ENCODE results near the gene PKD1L1. TPM values are rescaled to one million over a fixed set of nuclear protein-coding genes. Genes with fewer than 3 reads are reported as not detected.
"Not testable (repeated sequence)": the region's sequence is repeated elsewhere in the genome, so short reads cannot be mapped to it uniquely, and the experiment has no call there.

Gene PKD1L1
- total RNA-seq, 2 experiments from 2014 or later, result 0.02 to 0.05 TPM

DNA sequence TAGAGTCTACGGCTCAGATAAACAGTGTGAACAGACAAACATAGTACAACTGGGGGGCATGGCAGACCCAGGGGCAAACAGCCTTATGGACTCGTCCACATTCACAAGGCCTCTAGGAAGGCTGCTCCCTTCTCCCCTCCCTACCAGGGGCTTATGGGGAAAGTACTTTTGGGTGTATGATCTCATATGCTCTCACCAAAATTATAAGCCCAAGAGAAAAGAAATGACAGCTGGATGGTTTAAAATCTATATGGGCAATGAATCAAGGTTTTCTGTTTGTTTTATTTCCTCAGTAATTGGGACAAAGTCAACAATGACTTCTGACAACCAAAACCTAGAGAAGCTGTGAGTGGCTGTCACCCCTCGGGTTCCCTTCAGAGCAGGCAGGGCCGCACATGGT lies 144.4 kb downstream of the PKD1L1 start:
- Mint-ChIP-seq H3K9me3 (no peaks in the 10 kb centered on the region), H3K4me3 (no peak overlapping the region), H3K27me3 (ENCODE audit: low read depth) (no peaks in the 10 kb centered on the region), H3K36me3 (ENCODE audit: low read depth) (no peaks in the 10 kb centered on the region), H3K27ac (no peak overlapping the region), H3K4me1 (ENCODE audit: low read depth) (no peaks in the 10 kb centered on the region)
- no peak for DNase-seq
- intact Hi-C loops (cut with micrococcal nuclease), result no loop called here
- CTCF ChIA-PET, result no interaction called here

DNA sequence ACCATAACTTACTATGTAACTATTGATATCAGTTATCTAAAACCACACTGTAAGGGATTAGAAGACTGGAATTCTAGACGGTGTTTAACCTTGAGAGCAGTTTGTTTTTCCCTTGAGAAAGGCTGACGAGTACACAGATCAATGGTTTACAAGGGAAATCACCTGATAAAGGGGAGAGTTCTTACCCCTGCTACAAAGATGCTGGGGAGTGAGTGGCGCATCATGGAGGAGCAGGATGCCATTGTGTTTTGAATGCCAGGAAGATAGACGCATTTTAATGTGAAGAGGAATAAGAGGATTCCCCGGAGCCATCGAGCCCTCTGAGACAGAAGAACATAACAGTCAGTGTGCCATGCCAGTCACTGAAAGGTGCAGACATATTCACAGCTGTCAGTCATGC lies 145.2 kb downstream of the PKD1L1 start:
- no peak for DNase-seq
- H3K36me3 Mint-ChIP-seq (ENCODE audit: low read depth), result no peaks in the 10 kb centered on the region
- no peaks in the 10 kb centered on the region for H3K4me1 Mint-ChIP-seq (ENCODE audit: low read depth)
- intact Hi-C loops (cut with micrococcal nuclease), result no loop called here
- H3K27ac Mint-ChIP-seq, result no peak overlapping the region
- no peaks in the 10 kb centered on the region for H3K27me3 Mint-ChIP-seq (ENCODE audit: low read depth)
- no peaks in the 10 kb centered on the region for H3K9me3 Mint-ChIP-seq
- no peak overlapping the region for H3K4me3 Mint-ChIP-seq
- CTCF ChIA-PET, result no interaction called here

DNA sequence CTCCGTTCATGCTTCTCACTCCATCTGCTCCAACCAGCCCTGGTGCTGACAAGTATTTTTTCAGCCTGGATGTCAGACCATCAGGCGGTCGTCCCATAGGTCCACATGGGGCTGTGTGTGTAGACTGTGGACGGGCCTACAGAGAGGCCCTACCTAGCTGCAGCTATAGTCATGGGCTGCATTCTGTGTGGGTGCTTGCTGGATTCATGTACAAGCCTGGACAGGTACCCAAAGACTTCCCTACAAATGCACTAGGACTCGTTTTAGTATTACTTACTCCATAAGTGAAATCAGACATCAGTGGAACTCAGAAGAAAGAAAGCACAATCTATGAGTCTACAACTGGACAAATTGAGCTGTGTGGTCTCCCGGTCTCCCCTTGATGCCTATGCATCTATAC lies 146.8 kb downstream of the PKD1L1 start:
- Mint-ChIP-seq H3K4me1 (ENCODE audit: low read depth) (no peaks in the 10 kb centered on the region), H3K36me3 (ENCODE audit: low read depth) (no peaks in the 10 kb centered on the region), H3K4me3 (no peak overlapping the region), H3K27ac (no peak overlapping the region), H3K9me3 (no peaks in the 10 kb centered on the region), H3K27me3 (ENCODE audit: low read depth) (no peaks in the 10 kb centered on the region)
- intact Hi-C loops (cut with micrococcal nuclease), result no loop called here
- CTCF ChIA-PET, result no interaction called here
- DNase-seq, result no peak

DNA sequence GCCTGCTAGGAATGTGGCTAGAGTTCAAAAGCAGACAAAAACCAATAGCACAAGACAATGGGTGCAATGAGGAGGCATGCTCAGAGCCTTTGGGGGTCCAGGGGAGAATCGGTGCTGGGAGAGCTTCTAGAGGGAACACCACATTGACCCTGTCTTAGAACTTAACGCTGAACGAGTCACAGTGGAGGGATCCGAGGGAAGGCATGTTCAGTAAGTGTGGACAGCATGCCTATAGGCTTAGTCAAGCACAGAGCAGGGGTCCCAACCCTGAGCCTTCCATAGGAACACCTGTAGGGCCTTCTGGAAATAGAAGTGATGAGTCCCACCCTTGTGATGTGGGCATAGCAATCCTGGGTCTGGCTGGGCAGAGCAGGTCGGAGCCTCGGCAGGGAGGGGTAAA lies 148.7 kb downstream of the PKD1L1 start:
- intact Hi-C loops (cut with micrococcal nuclease), result no loop called here
- no peaks in the 10 kb centered on the region for H3K27me3 Mint-ChIP-seq (ENCODE audit: low read depth)
- no peak overlapping the region for H3K27ac Mint-ChIP-seq
- DNase-seq, result no peak
- CTCF ChIA-PET, result no interaction called here
- H3K4me3 Mint-ChIP-seq, result no peak overlapping the region
- no peaks in the 10 kb centered on the region for H3K36me3 Mint-ChIP-seq (ENCODE audit: low read depth)
- H3K4me1 Mint-ChIP-seq (ENCODE audit: low read depth), result no peaks in the 10 kb centered on the region
- no peaks in the 10 kb centered on the region for H3K9me3 Mint-ChIP-seq

DNA sequence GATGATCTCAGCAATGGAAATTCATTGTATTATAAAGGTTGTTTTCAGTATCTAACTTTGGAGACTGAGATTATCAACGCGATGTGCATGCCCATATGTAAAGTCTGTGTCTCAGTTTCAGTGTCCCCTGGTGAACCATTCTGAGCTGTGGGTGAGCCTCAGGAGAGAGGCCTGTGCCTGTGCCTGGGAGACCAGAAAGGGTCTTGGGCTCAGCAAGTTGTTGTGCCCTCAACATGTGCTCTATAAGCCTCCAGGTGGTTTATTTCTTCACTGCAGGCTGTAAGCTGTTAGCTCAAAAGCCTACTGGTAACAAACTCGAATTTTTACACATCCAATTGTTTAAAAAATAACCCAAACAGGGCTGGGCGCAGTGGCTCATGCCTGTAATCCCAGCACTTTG lies 151.9 kb downstream of the PKD1L1 start:
- Mint-ChIP-seq H3K9me3 (no peaks in the 10 kb centered on the region), H3K4me3 (no peak overlapping the region), H3K4me1 (ENCODE audit: low read depth) (no peaks in the 10 kb centered on the region), H3K27me3 (ENCODE audit: low read depth) (no peaks in the 10 kb centered on the region), H3K27ac (no peak overlapping the region), H3K36me3 (ENCODE audit: low read depth) (no peaks in the 10 kb centered on the region)
- DNase-seq, result no peak
- intact Hi-C loops (cut with micrococcal nuclease), result no loop called here
- CTCF ChIA-PET, result interaction anchor here (0.6 kb wide), 1 partner anchor 262 kb away, joined by 3 read pairs; no protein-coding TSS in a partner anchor

DNA sequence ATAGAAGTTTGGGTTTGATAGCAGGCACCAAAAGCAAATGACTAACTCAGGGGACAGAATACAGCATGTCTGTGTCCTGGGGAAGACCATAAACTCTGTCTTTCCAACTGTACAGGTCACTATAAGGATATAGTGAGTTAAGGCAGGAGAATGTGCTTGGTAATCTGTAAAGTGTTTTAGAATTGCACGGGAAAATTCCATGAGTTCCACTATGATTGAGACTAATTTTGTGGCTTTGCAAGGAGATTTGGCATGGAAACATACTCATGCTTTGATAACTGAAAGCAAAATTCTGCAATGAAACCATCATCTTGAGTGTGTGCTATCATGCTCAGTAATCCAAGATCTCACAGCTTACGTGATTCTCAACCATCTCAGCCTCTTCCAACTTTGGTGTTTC lies 152.6 kb downstream of the PKD1L1 start:
- H3K4me1 Mint-ChIP-seq (ENCODE audit: low read depth), result no peaks in the 10 kb centered on the region
- intact Hi-C loops (cut with micrococcal nuclease), result no loop called here
- no peak overlapping the region for H3K27ac Mint-ChIP-seq
- CTCF ChIA-PET, result interaction anchor here (0.6 kb wide), 1 partner anchor 261 kb away, joined by 3 read pairs; no protein-coding TSS in a partner anchor
- no peaks in the 10 kb centered on the region for H3K9me3 Mint-ChIP-seq
- no peaks in the 10 kb centered on the region for H3K36me3 Mint-ChIP-seq (ENCODE audit: low read depth)
- no peak for DNase-seq
- H3K27me3 Mint-ChIP-seq (ENCODE audit: low read depth), result no peaks in the 10 kb centered on the region
- no peak overlapping the region for H3K4me3 Mint-ChIP-seq

DNA sequence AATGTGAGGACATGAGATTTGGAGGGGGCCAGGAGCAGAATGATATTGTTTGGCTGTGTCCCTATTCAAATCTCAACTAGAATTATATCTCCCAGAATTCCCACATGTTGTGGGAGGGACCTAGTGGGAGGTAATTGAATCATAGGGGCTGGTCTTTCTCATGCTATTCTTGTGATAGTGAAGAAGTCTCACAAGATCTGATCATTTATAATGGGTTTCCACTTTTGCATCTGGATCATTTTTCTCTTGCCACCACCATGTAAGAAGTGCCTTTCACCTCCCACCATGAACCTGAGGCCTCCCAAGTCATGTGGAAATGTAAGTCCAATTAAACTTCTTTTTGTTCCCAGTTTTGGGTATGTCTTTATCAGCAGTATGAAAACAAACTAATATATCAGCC lies 153.1 kb downstream of the PKD1L1 start:
- CTCF ChIA-PET; DNase-seq; H3K36me3 Mint-ChIP-seq (ENCODE audit: low read depth); intact Hi-C loops (cut with micrococcal nuclease); H3K9me3 Mint-ChIP-seq; H3K27me3 Mint-ChIP-seq (ENCODE audit: low read depth); H3K4me1 Mint-ChIP-seq (ENCODE audit: low read depth); H3K4me3 Mint-ChIP-seq; H3K27ac Mint-ChIP-seq: not testable (repeated sequence)

DNA sequence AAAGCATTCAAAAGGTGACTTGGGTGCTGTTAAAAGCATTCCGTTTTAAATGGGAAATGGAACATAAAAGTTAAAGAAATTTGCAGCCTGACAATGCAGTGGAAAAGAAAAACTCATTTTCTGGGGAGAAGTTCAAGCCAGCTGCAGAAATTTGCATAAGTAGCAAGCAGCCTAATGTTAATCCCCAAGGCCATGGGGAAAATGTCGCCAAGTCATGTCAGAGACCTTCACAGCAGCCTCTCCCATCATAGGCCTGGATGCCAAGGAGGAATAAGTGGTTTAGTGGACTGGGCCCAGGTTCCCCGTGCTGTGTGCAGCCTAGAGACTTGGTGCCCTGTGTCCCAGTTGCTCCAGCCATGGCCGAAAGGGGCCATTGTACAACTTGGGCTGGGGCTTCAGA lies 154.2 kb downstream of the PKD1L1 start:
- Mint-ChIP-seq H3K4me3 (no peak overlapping the region), H3K27me3 (ENCODE audit: low read depth) (no peaks in the 10 kb centered on the region), H3K36me3 (ENCODE audit: low read depth) (no peaks in the 10 kb centered on the region), H3K4me1 (ENCODE audit: low read depth) (no peaks in the 10 kb centered on the region), H3K9me3 (no peaks in the 10 kb centered on the region), H3K27ac (no peak overlapping the region)
- no peak for DNase-seq
- CTCF ChIA-PET, result no interaction called here
- intact Hi-C loops (cut with micrococcal nuclease), result no loop called here

DNA sequence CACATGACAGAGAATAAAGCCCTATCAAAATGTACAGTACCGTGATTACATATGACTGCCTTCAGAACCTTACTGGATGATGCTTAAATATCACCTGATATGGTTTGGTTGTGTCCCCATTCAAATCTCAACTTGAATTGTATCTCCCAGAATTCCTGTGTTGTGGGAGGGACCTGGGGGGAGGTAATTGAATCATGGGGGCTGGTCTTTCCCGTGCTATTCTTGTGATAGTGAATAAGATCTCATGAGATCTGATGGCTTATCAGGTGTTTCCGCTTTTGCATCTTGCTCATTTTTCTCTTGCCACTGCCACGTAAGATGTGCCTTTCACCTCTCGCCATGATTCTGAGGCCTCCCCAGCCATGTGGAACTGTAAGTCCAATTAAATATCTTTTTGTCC lies 155.1 kb downstream of the PKD1L1 start:
- DNase-seq; H3K36me3 Mint-ChIP-seq (ENCODE audit: low read depth); CTCF ChIA-PET; H3K4me3 Mint-ChIP-seq; H3K4me1 Mint-ChIP-seq (ENCODE audit: low read depth); intact Hi-C loops (cut with micrococcal nuclease); H3K9me3 Mint-ChIP-seq; H3K27ac Mint-ChIP-seq; H3K27me3 Mint-ChIP-seq (ENCODE audit: low read depth): not testable (repeated sequence)

DNA sequence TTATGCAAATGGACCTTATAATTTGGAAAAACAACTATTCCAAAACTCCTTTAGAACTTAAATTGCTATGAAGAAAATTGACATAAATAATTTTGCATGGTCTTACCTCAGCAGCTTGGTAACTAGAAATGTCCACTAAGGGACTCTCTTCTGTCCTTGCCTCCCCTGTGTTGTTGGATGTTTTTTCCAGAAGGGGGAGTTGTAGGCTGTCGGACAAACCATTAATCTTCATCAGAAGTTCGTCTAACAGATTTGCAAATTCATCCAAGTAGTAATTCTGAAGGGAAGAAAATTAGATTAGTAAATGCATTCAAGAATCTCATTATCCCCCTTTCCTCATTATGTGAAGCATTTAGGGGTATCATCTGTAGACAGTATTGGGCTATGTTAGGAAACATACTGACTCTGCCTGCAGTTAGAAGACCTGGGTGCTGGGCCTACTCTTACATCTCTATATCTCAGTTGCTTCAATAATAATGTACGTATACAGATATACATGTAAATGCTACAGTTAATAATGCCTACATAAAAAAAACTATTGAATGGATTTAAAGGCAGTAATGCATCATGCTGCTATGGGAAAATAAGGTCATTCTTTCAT lies 155.6 kb downstream of the PKD1L1 start:
- no peaks in the 10 kb centered on the region for H3K27me3 Mint-ChIP-seq (ENCODE audit: low read depth)
- no peak overlapping the region for H3K27ac Mint-ChIP-seq
- CTCF ChIA-PET, result no interaction called here
- no peak for DNase-seq
- H3K4me1 Mint-ChIP-seq (ENCODE audit: low read depth), result no peaks in the 10 kb centered on the region
- no peaks in the 10 kb centered on the region for H3K36me3 Mint-ChIP-seq (ENCODE audit: low read depth)
- H3K9me3 Mint-ChIP-seq, result no peaks in the 10 kb centered on the region
- no peak overlapping the region for H3K4me3 Mint-ChIP-seq
- intact Hi-C loops (cut with micrococcal nuclease), result no loop called here

DNA sequence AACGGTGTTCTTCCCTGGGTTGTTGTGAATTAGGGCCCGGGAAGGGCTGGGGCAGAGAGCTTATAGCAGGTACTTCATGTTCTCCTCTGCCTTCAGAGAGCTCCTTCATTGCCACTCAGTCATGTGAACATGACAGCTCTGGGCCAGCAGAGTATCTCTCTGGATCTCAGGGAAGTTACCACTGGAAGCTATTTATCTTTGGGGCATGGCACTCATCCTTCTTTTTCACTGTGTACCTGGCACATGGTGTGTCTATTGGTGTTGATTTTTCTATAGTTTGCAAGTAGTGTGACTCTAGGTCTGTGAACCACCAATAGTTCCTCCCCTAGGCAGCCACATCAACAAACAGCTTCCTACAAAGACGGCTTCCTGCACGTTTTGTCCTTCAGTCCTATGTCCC lies 156.6 kb downstream of the PKD1L1 start:
- CTCF ChIA-PET, result no interaction called here
- Mint-ChIP-seq H3K27ac (no peak overlapping the region), H3K27me3 (ENCODE audit: low read depth) (no peaks in the 10 kb centered on the region), H3K36me3 (ENCODE audit: low read depth) (no peaks in the 10 kb centered on the region), H3K9me3 (no peaks in the 10 kb centered on the region), H3K4me1 (ENCODE audit: low read depth) (no peaks in the 10 kb centered on the region), H3K4me3 (no peak overlapping the region)
- no peak for DNase-seq
- intact Hi-C loops (cut with micrococcal nuclease), result no loop called here

DNA sequence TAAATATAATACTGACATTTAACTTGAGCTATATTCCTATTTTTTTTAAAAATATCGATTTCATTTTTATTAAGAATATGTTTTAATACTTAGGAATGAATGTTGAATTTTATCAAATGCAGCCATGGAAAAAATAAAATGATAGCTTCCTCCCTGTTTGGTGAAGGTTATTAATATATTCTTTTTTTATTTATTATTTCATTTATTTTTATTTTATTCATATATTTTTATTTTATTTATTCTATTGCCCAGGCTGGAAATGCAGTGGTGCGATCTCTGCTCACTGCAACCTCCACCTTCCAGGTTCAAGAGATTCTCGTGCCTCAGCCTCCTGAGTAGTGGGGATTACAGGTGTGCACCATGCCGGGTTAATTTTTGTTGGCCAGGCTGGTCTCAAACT lies 160.2 kb downstream of the PKD1L1 start:
- no peaks in the 10 kb centered on the region for H3K36me3 Mint-ChIP-seq (ENCODE audit: low read depth)
- H3K27me3 Mint-ChIP-seq (ENCODE audit: low read depth), result no peaks in the 10 kb centered on the region
- no peaks in the 10 kb centered on the region for H3K9me3 Mint-ChIP-seq
- no peak for DNase-seq
- no peak overlapping the region for H3K27ac Mint-ChIP-seq
- CTCF ChIA-PET, result no interaction called here
- intact Hi-C loops (cut with micrococcal nuclease), result no loop called here
- no peak overlapping the region for H3K4me3 Mint-ChIP-seq
- H3K4me1 Mint-ChIP-seq (ENCODE audit: low read depth), result no peaks in the 10 kb centered on the region

DNA sequence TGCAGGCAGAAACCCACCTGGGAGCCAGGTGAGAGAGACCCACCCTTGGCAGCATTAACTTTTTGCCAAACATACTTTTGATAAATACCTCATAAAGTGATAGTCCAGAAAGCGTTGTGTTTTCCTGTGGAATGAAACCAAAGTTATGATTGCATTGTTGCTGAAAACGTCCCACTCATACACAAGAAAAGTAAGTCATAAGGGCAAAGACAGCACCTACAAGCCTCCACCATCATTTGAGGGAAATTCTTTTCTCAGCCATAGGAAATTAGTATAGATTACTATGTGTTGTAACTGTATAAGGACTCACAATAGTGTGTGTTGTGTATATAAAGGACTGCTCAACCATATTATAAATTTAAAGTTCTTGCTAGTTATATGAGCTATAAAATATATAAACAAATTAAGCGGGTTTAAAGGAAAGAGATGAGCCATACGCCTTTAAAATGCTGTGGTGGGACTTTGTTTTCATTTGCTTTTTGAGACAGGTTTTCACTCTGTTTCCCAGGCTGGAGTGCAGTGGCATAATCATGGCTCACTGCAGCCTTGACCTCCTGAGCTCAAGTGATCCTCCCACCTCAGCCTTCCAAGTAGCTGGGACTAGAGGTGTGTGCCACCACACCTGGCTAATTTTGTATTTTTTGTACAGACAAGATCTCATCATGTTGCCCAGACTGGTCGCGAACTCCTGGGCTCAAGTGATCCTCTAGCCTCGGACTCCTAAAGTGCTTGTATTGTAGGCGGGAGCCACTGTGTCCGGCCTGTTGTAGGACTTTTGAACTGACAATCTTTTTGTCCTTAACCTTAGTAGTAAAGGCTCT lies 160.8 kb downstream of the PKD1L1 start:
- H3K36me3 Mint-ChIP-seq (ENCODE audit: low read depth), result no peaks in the 10 kb centered on the region
- no peak overlapping the region for H3K4me3 Mint-ChIP-seq
- H3K27me3 Mint-ChIP-seq (ENCODE audit: low read depth), result no peaks in the 10 kb centered on the region
- no peaks in the 10 kb centered on the region for H3K4me1 Mint-ChIP-seq (ENCODE audit: low read depth)
- no peak for DNase-seq
- intact Hi-C loops (cut with micrococcal nuclease), result no loop called here
- no peak overlapping the region for H3K27ac Mint-ChIP-seq
- CTCF ChIA-PET, result no interaction called here
- no peaks in the 10 kb centered on the region for H3K9me3 Mint-ChIP-seq
